ENCODE measurements around the gene KCND1. TPM values are rescaled to one million over a fixed set of nuclear protein-coding genes. Genes with fewer than 3 reads are reported as not detected.

Gene KCND1
- total RNA-seq, 3 donors from 2014 or later = 0.66 to 1.2 (median 0.96) TPM

DNA sequence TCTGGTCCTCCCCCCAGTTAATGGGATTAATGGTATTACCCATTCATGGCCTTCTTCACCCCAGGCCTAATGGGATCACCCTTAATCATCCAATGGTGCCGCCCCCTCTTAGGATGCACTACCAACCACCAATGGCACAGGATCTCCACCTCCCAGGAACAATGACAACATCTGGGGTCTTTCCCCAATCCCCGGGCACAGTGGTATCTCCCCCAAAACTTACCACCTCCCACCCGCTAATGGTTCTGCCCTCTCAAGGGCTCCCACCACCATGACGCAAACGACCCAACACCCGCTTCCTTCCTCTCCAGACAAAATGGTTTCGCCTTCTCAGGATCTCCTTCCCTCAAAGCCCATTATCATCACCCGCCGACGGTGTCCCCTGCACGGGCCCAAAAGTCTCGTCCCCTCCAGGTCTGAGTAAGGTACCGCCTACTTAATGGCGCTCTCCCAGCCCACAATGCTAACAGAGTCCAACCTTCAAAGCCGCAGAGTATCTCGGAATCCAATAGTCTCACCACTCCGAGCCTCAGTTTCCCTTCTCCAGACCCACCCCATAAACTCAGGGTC, 30.0 kb upstream of the KCND1 start:
- TF ChIP-seq, protein P1, sequence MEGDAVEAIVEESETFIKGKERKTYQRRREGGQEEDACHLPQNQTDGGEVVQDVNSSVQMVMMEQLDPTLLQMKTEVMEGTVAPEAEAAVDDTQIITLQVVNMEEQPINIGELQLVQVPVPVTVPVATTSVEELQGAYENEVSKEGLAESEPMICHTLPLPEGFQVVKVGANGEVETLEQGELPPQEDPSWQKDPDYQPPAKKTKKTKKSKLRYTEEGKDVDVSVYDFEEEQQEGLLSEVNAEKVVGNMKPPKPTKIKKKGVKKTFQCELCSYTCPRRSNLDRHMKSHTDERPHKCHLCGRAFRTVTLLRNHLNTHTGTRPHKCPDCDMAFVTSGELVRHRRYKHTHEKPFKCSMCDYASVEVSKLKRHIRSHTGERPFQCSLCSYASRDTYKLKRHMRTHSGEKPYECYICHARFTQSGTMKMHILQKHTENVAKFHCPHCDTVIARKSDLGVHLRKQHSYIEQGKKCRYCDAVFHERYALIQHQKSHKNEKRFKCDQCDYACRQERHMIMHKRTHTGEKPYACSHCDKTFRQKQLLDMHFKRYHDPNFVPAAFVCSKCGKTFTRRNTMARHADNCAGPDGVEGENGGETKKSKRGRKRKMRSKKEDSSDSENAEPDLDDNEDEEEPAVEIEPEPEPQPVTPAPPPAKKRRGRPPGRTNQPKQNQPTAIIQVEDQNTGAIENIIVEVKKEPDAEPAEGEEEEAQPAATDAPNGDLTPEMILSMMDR (IDR thresholded peaks at IDR 0.05) = no peak
- TF ChIP-seq POLR2A (IDR thresholded peaks at IDR 0.05) = no peak
- TF ChIP-seq POLR2AphosphoS5 (IDR thresholded peaks at IDR 0.05) = no peak
- H3K9me3 ChIP-seq = no peaks in the 10 kb centered on the region
- intact Hi-C loops (cut with DNase I; ENCODE audit: low total_unique reads) = no loop called here
- peak overlapping the region; percentile 77 to 91 for H3K27ac ChIP-seq
- H3K27me3 ChIP-seq = peaks cover 3 to 16% of the 10 kb centered on the region in 2 donors
- H3K4me3 ChIP-seq = peak overlapping the region; percentile 56 to 82 (median 59)
- H3K36me3 ChIP-seq = no peaks in the 10 kb centered on the region
- H3K4me1 ChIP-seq = no peaks in the 10 kb centered on the region
- DNase-seq (ENCODE audit: low spot score in 2 of 2) = no peak

DNA sequence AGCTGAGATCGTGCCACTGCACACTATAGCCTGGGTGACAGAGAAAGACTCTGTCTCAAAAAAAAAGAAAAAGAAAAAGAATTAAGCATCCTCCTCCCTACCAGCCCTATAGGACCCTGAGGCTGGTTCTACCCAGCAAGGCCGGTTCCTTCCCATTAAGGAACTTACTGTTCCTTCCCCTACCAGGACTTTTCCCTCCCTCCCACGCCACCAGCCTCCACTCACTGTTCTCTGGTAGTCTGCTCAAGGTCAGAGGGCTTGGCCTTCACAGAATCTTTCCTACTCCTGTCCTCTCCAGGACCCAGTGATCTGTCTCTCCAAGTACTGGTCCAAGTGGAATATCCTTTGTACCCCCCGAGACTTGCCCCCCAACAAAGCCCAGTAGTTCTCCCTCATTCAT, 29.0 kb upstream of the KCND1 start:
- intact Hi-C loops (cut with DNase I; ENCODE audit: low total_unique reads) = no loop called here
- Histone ChIP-seq H3K36me3 (no peaks in the 10 kb centered on the region), H3K27me3 (peaks cover 3 to 22% of the 10 kb centered on the region in 2 donors)

DNA sequence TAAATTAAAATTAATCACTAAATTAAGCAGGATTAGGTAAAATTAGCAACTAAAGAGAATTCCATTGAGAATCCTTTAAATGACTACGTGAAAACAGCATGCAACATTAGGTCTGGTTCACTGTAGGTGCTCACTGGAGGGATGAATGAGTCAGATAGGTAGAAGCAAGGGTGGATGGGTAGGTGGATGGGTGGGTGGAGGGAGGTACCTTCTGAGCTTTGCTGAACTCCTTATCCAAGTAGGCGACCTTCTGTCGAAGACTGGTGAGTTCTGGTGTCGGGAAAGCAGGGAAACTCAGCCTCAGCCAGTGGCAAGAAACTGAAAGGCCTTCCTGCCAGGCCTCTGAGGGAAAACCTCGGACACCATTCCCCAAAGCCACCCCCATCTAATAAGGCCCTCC, 27.4 kb upstream of the KCND1 start:
- Histone ChIP-seq H3K4me1 (no peaks in the 10 kb centered on the region), H3K27me3 (peaks cover 3 to 27% of the 10 kb centered on the region in 2 donors), H3K4me3 (no peak overlapping the region), H3K27ac (no peak overlapping the region), H3K9me3 (no peaks in the 10 kb centered on the region), H3K36me3 (no peaks in the 10 kb centered on the region)
- intact Hi-C loops (cut with DNase I; ENCODE audit: low total_unique reads) = no loop called here
- no peak for DNase-seq (ENCODE audit: low spot score in 2 of 2)
- no peak for TF ChIP-seq POLR2A (IDR thresholded peaks at IDR 0.05)
- no peak for TF ChIP-seq POLR2AphosphoS5 (IDR thresholded peaks at IDR 0.05)
- TF ChIP-seq, protein P1 (IDR thresholded peaks at IDR 0.05) = no peak

More for the DNA sequence above, 29.0 kb upstream of the KCND1 start:
- peak overlapping the region in 1 of 3 donors; percentile 82 for H3K4me3 ChIP-seq
- no peaks in the 10 kb centered on the region for H3K9me3 ChIP-seq
- DNase-seq (ENCODE audit: low spot score in 2 of 2) = no peak
- H3K4me1 ChIP-seq = no peaks in the 10 kb centered on the region
- H3K27ac ChIP-seq = no peak overlapping the region
- TF ChIP-seq, protein P1 (IDR thresholded peaks at IDR 0.05) = no peak
- TF ChIP-seq POLR2AphosphoS5 (IDR thresholded peaks at IDR 0.05) (no peak), POLR2A (IDR thresholded peaks at IDR 0.05) (no peak)

DNA sequence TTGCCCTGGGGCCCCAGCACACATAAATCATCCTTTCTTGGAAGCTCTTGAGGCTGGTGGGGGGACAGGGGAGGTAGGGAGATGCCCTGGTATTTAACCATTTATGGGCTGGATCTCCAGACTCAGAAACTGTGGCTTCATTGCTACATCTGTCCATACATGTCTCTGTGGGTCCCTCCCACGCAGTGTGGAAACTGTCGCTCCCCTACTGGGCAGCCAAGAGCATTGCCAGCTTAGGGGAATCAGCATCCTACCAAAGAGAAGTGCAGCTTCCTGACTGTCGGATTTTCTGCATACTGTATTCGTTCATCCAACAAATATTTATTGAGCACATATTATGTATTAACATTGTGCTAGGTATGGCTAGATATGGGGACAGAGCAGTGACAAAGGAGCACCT, 26.7 kb upstream of the KCND1 start:
- Histone ChIP-seq H3K9me3 (no peaks in the 10 kb centered on the region), H3K4me3 (no peak overlapping the region), H3K27me3 (peaks cover 3 to 27% of the 10 kb centered on the region in 2 donors), H3K36me3 (no peaks in the 10 kb centered on the region), H3K27ac (no peak overlapping the region), H3K4me1 (no peaks in the 10 kb centered on the region)
- TF ChIP-seq, protein P1 (IDR thresholded peaks at IDR 0.05) = no peak
- TF ChIP-seq POLR2A (IDR thresholded peaks at IDR 0.05) (no peak), POLR2AphosphoS5 (IDR thresholded peaks at IDR 0.05) (no peak)
- DNase-seq (ENCODE audit: low spot score in 2 of 2) = no peak
- intact Hi-C loops (cut with DNase I; ENCODE audit: low total_unique reads) = no loop called here

DNA sequence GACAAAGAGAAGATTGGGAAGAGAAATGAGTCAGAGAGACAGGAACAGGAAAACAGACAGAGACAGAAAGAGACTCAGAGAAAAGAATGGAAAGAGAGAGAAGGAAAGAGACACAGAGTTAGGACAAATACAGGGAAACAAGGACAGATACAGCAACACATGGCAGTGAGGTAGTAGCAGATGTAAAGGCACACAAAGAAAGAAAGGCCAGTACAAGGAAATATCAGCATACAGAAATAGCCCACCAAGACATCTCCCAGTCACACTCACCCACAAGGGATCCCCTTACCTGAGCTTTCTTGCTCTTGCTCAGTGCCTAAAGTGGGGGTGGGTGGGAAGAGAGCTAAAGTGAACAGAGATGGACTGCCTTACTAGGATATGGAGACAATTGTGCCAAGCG, 26.2 kb upstream of the KCND1 start:
- H3K4me1 ChIP-seq = no peaks in the 10 kb centered on the region
- H3K36me3 ChIP-seq = no peaks in the 10 kb centered on the region
- TF ChIP-seq, protein P1 (IDR thresholded peaks at IDR 0.05) = no peak
- no peak for TF ChIP-seq POLR2A (IDR thresholded peaks at IDR 0.05)
- TF ChIP-seq POLR2AphosphoS5 (IDR thresholded peaks at IDR 0.05) = no peak
- no peak overlapping the region for H3K27ac ChIP-seq
- no peak for DNase-seq (ENCODE audit: low spot score in 2 of 2)
- H3K4me3 ChIP-seq = no peak overlapping the region
- intact Hi-C loops (cut with DNase I; ENCODE audit: low total_unique reads) = no loop called here
- H3K9me3 ChIP-seq = no peaks in the 10 kb centered on the region
- H3K27me3 ChIP-seq = peaks cover 3 to 27% of the 10 kb centered on the region in 2 donors

All from breast epithelium (tissue), 4 donors.